ENCODE results near the gene SAMM50.

The SAMM50 gene

DNA sequence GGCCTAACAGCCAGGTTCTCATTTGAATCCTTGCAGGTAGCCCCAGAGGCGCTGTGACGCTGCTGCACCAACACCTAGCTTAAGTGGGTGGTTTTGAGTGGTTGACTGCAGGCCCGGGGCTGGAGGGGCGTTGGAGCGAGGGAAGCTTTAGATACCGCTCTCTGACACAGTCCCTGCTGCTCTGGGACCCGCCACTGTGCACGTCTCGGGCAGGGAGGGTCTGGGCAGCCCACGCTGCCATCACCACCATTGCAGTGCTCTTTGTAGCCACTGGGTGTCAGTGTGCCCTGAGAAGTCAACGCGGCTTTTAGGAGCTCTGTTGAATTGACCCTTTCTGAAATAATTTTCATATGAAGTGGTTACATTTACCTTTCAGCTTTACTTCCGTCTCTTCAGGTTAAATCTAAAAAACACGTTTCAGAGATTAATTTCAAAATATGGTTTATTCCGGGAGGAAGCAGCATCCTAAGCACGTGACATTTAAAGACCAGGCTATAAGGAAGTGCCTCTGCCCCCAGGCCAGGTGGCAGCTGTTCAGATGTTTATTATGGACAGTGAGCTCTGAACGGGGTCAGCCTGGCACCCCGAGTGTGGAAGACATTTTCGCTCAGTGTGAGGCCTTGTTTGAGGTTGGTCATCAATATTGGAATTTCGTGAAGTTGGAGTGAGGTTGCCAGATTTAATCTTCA lies 38.0 kb downstream of the SAMM50 start:
- TF ChIP-seq, protein P1, sequence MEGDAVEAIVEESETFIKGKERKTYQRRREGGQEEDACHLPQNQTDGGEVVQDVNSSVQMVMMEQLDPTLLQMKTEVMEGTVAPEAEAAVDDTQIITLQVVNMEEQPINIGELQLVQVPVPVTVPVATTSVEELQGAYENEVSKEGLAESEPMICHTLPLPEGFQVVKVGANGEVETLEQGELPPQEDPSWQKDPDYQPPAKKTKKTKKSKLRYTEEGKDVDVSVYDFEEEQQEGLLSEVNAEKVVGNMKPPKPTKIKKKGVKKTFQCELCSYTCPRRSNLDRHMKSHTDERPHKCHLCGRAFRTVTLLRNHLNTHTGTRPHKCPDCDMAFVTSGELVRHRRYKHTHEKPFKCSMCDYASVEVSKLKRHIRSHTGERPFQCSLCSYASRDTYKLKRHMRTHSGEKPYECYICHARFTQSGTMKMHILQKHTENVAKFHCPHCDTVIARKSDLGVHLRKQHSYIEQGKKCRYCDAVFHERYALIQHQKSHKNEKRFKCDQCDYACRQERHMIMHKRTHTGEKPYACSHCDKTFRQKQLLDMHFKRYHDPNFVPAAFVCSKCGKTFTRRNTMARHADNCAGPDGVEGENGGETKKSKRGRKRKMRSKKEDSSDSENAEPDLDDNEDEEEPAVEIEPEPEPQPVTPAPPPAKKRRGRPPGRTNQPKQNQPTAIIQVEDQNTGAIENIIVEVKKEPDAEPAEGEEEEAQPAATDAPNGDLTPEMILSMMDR (conservative IDR thresholded peaks at IDR 0.05), result peak; percentile 94

DNA sequence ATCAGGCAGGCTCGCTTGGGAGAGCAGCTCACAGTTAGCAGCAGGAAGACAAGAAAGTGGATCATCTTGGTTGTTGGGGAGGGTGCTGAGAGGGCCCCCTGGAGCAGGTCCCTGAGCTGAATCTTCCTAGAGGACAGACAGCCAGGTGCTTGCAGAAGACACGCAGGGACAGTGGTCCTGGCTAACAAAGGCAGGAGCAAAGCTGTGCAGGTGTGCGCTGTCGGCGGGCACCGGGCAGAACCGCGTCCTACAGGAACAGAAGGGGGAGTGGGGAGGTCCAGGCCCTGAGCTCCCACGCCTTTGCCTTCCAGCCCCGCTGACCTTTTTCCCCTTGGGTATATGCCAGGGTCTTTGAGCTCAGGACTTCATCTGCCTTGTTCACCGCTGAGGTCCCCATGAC lies 38.8 kb downstream of the SAMM50 start:
- TF ChIP-seq, protein P1 (conservative IDR thresholded peaks at IDR 0.05), result no peak
- peak overlapping the region; percentile 54 for H3K27ac ChIP-seq

More for the DNA sequence above, 38.0 kb downstream of the SAMM50 start:
- peak overlapping the region; percentile 54 for H3K27ac ChIP-seq

DNA sequence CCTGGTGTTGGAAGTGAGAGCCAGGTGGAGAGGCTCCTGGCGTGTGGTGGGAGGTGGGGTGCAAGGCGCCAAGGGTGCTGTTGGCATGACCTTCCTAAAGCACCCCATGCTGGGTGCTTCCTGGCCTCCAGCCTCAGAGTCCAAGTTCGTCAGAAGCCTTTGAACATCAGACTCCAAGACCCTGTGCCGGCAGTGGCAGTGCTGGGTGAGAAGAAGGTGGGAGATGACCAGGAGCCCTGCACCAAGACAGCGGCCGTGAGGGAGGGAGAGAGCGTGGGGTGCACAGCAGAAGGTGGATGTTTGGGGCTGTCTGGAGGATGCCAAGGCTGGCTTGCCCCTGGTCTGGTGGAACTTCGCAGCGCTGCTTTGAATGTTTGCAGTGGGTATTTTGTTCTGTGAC lies 39.2 kb downstream of the SAMM50 start:
- peak overlapping the region; percentile 54 for H3K27ac ChIP-seq
- TF ChIP-seq, protein P1 (conservative IDR thresholded peaks at IDR 0.05), result no peak

DNA sequence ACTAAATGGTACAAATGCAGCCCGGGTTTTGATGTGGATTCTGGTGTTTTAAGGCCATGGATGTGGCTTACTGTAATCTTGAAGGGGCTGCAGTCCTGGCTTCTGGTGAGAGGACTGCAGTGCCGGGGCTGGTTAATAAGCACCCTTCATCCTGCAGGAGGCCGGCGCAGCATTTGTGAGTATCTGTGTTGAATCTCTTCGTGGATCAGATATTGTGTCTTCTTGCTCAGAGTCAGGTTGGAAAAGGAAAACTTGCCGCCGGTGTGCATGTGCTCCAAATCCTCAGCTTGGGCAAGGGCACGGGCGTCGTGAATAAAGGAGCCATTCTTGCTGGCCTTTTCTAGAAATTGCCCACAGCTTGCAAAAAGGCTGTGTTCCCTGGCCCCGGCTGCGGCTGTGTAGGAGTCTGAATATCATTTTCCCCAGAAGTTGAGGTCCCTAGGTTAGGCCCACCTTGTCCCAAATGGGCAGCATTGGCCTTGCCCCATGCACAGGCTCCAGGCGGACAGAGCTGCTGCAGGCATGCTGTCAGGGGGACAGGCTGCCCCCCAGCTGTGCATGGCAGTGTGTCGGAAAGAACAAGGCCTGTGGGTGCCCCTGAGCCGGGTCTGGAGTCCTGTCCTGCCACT lies 39.9 kb downstream of the SAMM50 start:
- TF ChIP-seq, protein P1 (conservative IDR thresholded peaks at IDR 0.05), result no peak
- peak overlapping the region; percentile 54; the same call in 1 of the 2 replicates for H3K27ac ChIP-seq

DNA sequence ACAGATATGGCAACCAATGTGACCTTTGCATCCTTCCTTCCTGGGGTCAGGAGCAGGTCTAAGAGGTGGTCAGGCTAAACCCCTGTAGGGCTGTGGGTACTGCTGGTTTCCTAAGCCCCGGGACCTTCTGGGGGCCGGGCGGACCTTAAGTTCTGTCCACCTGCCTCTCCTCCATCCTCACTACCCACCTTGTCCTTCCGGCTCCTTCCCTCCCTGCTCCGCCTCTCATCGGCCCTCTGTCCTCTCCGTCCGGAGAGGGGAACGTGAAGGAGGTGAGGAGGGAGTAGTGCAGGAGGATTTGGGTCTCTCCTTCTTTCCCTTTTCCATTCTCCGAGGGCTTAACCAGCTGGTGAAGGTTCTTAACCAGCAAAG lies 40.5 kb downstream of the SAMM50 start:
- H3K27ac ChIP-seq, result no peak overlapping the region
- TF ChIP-seq, protein P1 (conservative IDR thresholded peaks at IDR 0.05), result no peak

DNA sequence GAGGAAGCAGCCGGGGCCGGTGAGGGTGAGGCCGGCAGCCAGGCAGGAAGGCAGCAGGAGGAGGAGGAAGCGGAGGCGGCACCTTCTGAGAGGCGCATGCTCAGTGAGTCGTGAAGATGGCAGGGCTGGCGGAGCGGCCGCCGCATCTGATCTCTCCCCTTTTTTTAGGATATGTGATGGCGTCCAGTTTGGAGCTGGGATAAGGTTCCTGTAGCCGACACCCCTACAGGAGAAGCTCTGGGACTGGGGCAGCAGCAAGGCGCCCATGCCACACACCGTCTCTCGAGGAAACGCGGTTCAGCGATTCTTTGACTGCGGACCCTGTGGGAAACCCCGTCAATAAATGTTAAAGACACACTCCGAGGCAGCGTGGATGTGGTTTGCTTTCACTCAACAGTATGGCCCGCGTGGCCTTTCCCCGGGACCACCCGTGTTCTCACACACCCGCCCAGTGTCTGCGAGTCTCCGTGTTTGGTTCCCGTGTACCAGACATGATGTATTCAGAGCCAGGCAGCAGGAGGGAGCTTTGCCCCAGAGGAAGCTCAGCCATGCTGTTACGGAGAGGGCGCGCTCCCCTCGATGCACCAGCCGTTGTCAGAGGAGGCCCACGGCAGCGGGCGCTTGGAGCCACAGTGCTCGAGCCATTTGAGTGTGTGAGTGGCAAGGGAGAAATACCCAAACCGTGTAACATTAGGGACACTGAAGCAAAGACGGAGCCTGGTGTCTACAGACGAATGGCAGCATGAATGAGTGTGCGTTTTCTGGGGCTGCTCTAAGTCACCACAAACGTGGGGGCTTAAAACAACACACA lies 41.1 kb downstream of the SAMM50 start:
- no peak overlapping the region for H3K27ac ChIP-seq
- TF ChIP-seq, protein P1 (conservative IDR thresholded peaks at IDR 0.05), result no peak

DNA sequence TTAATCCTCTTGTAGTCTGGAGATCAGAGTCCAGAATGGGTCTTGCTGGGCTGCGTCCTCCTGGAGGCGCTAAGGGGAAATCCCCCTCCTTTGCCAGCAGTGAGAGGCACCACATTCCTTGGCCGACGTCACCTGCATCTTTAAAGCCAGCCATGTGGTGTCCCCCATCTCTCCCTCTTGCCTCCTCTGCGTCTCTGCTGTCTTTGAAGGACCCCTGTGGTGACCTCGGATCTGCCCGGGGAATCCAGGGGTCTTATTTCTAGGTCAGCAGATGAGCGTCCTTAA lies 41.7 kb downstream of the SAMM50 start:
- TF ChIP-seq, protein P1 (conservative IDR thresholded peaks at IDR 0.05), result no peak
- H3K27ac ChIP-seq, result no peak overlapping the region
